Vagina (tissue), 2 donors: ENCODE measurements around the gene ELK4. TPM values are rescaled to one million over a fixed set of nuclear protein-coding genes. Genes with fewer than 3 reads are reported as not detected.

Experiments
- DNase-seq, 2 donors: peaks; one replicate each; pipeline ENCODE4 v3.0.0-alpha.2; 2017; ENCODE audit errors: extremely low spot score in 2 of 2
- H3K27ac ChIP-seq: fragments of 200-600 bp; sonication (generic); one replicate; pipeline ENCODE4 v1.5.1; 2019
- H3K27me3 ChIP-seq: fragments of 200-600 bp; sonication (generic); one replicate; pipeline ENCODE4 v1.5.1; 2019
- H3K36me3 ChIP-seq, 2 donors: fragments of 200-600 bp; sonication (generic); one replicate each; pipeline ENCODE4 v1.5.1; 2017 to 2019
- H3K4me1 ChIP-seq: fragments of 200-600 bp; sonication (generic); one replicate; pipeline ENCODE4 v1.5.1; 2019
- H3K4me3 ChIP-seq, 2 donors: fragments of 200-600 bp; sonication (generic); 1 replicate in 1 of 2; 2 replicates in 1 of 2; pipeline ENCODE4 v1.5.1; 2016 to 2019
- H3K9me3 ChIP-seq: fragments of 200-600 bp; sonication (generic); one replicate; pipeline ENCODE4 v1.5.1; 2019
- POLR2A ChIP-seq, 2 donors: fragments of 450-650 bp; IDR thresholded peaks; one replicate each; pipeline ENCODE4 v1.6.1; 2017; ENCODE audit warnings: antibody characterized with exemption in 2 of 2, mild to moderate bottlenecking in 2 of 2, moderate library complexity in 2 of 2
- POLR2AphosphoS5 ChIP-seq, 2 donors: sonication (generic); formaldehyde crosslinking; IDR thresholded peaks; one replicate each; pipeline ENCODE4 v1.9.0; 2017; ENCODE audit warnings: antibody characterized with exemption in 2 of 2, mild to moderate bottlenecking in 2 of 2, low read depth in 1 of 2; ENCODE audit not compliant: insufficient read depth in 1 of 2
- intact Hi-C: fragments of 100-400 bp; cut with DNase I; formaldehyde crosslinking; loops from one replicate; pipeline ENCODE4 v1.15.1; 2023
- total RNA-seq: library from RNA; depleted of rRNA; stranded (reverse); fragments of >200 nt; gene quantifications from one replicate; pipeline ENCODE4 v1.2.3, GENCODE V29; 2016
- TF ChIP-seq, protein P1 (sequence below), 3 experiments: fragments of 450-650 bp in 2 of 3; fragments of 200-600 bp in 1 of 3; sonication (generic) in 1 of 3; IDR thresholded peaks; one replicate each; pipeline ENCODE4 v1.5.1; 2017 to 2019; ENCODE audit warnings: antibody characterized with exemption in 3 of 3, mild to moderate bottlenecking in 2 of 3, moderate library complexity in 2 of 3

Gene ELK4
- total RNA-seq, 1 donor from 2014 or later, result 24.1 TPM

DNA sequence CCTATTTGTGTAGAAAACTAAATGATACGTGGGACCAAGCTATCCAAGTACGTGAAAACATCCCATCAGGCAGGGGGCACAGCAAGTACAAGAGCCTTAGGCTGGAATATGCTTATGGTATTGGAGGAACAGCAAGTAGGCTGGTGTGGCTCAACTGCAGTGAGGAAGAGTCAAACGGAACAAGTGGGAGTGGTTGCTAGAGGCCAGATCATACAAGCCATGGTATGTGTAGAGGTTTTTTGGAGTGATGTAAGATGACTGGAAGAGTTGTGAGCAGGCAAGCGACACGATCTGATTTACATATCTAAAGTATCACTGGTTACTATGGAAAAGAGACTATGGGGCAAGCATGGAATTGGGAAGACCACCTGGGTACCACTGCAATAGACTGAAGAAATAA lies 27.8 kb downstream of the ELK4 start:
- intact Hi-C loops, result no loop called here
- no peak for DNase-seq
- Histone ChIP-seq H3K27ac (no peak overlapping the region), H3K9me3 (no peaks in the 10 kb centered on the region), H3K36me3 (no peaks in the 10 kb centered on the region), H3K27me3 (no peaks in the 10 kb centered on the region), H3K4me3 (no peak overlapping the region), H3K4me1 (peaks cover 16% of the 10 kb centered on the region)
- TF ChIP-seq POLR2AphosphoS5 (IDR thresholded peaks at IDR 0.05; ENCODE audit: insufficient read depth in 1 of 2, low read depth in 1 of 2) (no peak), POLR2A (IDR thresholded peaks at IDR 0.05) (no peak)
- TF ChIP-seq, protein P1, sequence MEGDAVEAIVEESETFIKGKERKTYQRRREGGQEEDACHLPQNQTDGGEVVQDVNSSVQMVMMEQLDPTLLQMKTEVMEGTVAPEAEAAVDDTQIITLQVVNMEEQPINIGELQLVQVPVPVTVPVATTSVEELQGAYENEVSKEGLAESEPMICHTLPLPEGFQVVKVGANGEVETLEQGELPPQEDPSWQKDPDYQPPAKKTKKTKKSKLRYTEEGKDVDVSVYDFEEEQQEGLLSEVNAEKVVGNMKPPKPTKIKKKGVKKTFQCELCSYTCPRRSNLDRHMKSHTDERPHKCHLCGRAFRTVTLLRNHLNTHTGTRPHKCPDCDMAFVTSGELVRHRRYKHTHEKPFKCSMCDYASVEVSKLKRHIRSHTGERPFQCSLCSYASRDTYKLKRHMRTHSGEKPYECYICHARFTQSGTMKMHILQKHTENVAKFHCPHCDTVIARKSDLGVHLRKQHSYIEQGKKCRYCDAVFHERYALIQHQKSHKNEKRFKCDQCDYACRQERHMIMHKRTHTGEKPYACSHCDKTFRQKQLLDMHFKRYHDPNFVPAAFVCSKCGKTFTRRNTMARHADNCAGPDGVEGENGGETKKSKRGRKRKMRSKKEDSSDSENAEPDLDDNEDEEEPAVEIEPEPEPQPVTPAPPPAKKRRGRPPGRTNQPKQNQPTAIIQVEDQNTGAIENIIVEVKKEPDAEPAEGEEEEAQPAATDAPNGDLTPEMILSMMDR (IDR thresholded peaks at IDR 0.05), result no peak

GRCh38 chr1:205601205-205601604 lies 30.6 kb downstream of the ELK4 start:
- TF ChIP-seq, protein P1 (IDR thresholded peaks at IDR 0.05), result no peak
- no peak for TF ChIP-seq POLR2AphosphoS5 (IDR thresholded peaks at IDR 0.05; ENCODE audit: insufficient read depth in 1 of 2, low read depth in 1 of 2)
- no peak for TF ChIP-seq POLR2A (IDR thresholded peaks at IDR 0.05)

GRCh38 chr1:205600085-205600484 lies 31.7 kb downstream of the ELK4 start:
- peaks cover 23% of the 10 kb centered on the region for H3K4me1 ChIP-seq
- H3K9me3 ChIP-seq, result no peaks in the 10 kb centered on the region
- no peak for DNase-seq
- H3K27ac ChIP-seq, result peak overlapping the region; percentile 80
- intact Hi-C loops, result no loop called here
- TF ChIP-seq, protein P1 (IDR thresholded peaks at IDR 0.05), result no peak
- peak in 1 of 2 donors; percentile 9 for TF ChIP-seq POLR2AphosphoS5 (IDR thresholded peaks at IDR 0.05; ENCODE audit: insufficient read depth in 1 of 2, low read depth in 1 of 2)
- H3K4me3 ChIP-seq, result no peak overlapping the region
- no peaks in the 10 kb centered on the region for H3K27me3 ChIP-seq
- no peaks in the 10 kb centered on the region for H3K36me3 ChIP-seq

More at GRCh38 chr1:205601205-205601604, 30.6 kb downstream of the ELK4 start:
- Histone ChIP-seq H3K4me1 (peaks cover 23% of the 10 kb centered on the region), H3K27me3 (no peaks in the 10 kb centered on the region), H3K27ac (no peak overlapping the region), H3K9me3 (no peaks in the 10 kb centered on the region), H3K36me3 (no peaks in the 10 kb centered on the region), H3K4me3 (no peak overlapping the region)
- no peak for DNase-seq
- intact Hi-C loops, result no loop called here

GRCh38 chr1:205599669-205600042 lies 32.2 kb downstream of the ELK4 start:
- peaks cover 23% of the 10 kb centered on the region for H3K4me1 ChIP-seq
- no peak for TF ChIP-seq POLR2AphosphoS5 (IDR thresholded peaks at IDR 0.05; ENCODE audit: insufficient read depth in 1 of 2, low read depth in 1 of 2)
- TF ChIP-seq, protein P1 (IDR thresholded peaks at IDR 0.05), result no peak
- TF ChIP-seq POLR2A (IDR thresholded peaks at IDR 0.05), result no peak
- peak overlapping the region; percentile 80 for H3K27ac ChIP-seq
- H3K27me3 ChIP-seq, result no peaks in the 10 kb centered on the region
- intact Hi-C loops, result loop anchor here (5.0 kb wide), 1 partner anchor 33 kb away; the partner anchor contains the start of gene ELK4
- no peak for DNase-seq
- no peaks in the 10 kb centered on the region for H3K36me3 ChIP-seq
- no peaks in the 10 kb centered on the region for H3K9me3 ChIP-seq
- H3K4me3 ChIP-seq, result no peak overlapping the region

- Histone ChIP-seq H3K4me1 (peaks cover 24% of the 10 kb centered on the region), H3K27me3 (no peaks in the 10 kb centered on the region), H3K27ac (peak overlapping the region; percentile 80), H3K4me3 (no peak overlapping the region), H3K36me3 (no peaks in the 10 kb centered on the region), H3K9me3 (no peaks in the 10 kb centered on the region)
- peak in 1 of 2 donors; percentile 74 for TF ChIP-seq POLR2AphosphoS5 (IDR thresholded peaks at IDR 0.05; ENCODE audit: insufficient read depth in 1 of 2, low read depth in 1 of 2)
- TF ChIP-seq, protein P1 (IDR thresholded peaks at IDR 0.05), result no peak
- no peak for TF ChIP-seq POLR2A (IDR thresholded peaks at IDR 0.05)
- intact Hi-C loops, result loop anchor here (5.0 kb wide), 1 partner anchor 33 kb away; the partner anchor contains the start of gene ELK4
- no peak for DNase-seq
Measured at GRCh38 chr1:205598841-205599668, 32.8 kb downstream of the ELK4 start.
